ENCODE results near the gene CFAP68. TPM values are rescaled to one million over a fixed set of nuclear protein-coding genes. Genes with fewer than 3 reads are reported as not detected.

The CFAP68 gene
- total and polyA plus RNA-seq, 12 donors = 26.6 to 80.4 (median 43.3) TPM

GRCh38 chr11:111837366-111837891, 41.9 kb upstream of the CFAP68 start:
- peaks cover 0 to 12% of the 10 kb centered on the region in 2 donors for H3K4me1 ChIP-seq (replicated peaks in 1 of 2)
- WGBS, 4 donors = 92 to 96% (median 94%) methylated on average over 5 of the region's 5 CpGs
- peaks cover 0 to 22% of the 10 kb centered on the region in 2 donors for H3K36me3 ChIP-seq (replicated peaks in 1 of 2)
- TF ChIP-seq CTCF (IDR thresholded peaks at IDR 0.05) = no peak
- TF ChIP-seq POLR2A (IDR thresholded peaks at IDR 0.05) = no peak
- H3K27ac ChIP-seq = no peak overlapping the region
- intact Hi-C loops (cut with DNase I) = loop anchor here in 1 of 2 donors (10.0 kb wide), 1 partner anchor 63 kb away; no protein-coding TSS in a partner anchor
- DNase-seq = no peak
- H3K9me3 ChIP-seq (replicated peaks in 1 of 3) = no peaks in the 10 kb centered on the region
- no peak overlapping the region for H3K4me3 ChIP-seq
- H3K27me3 ChIP-seq = no peaks in the 10 kb centered on the region

- peaks cover 0 to 12% of the 10 kb centered on the region in 2 donors for H3K4me1 ChIP-seq (replicated peaks in 1 of 2)
- TF ChIP-seq CTCF (IDR thresholded peaks at IDR 0.05) (no peak), POLR2A (IDR thresholded peaks at IDR 0.05) (no peak)
- H3K4me3 ChIP-seq = no peak overlapping the region
- no peaks in the 10 kb centered on the region for H3K27me3 ChIP-seq
- peaks cover 0 to 22% of the 10 kb centered on the region in 2 donors for H3K36me3 ChIP-seq (replicated peaks in 1 of 2)
- intact Hi-C loops (cut with DNase I) = loop anchor here in 1 of 2 donors (10.0 kb wide), 1 partner anchor 63 kb away; no protein-coding TSS in a partner anchor
- WGBS, 4 donors = 69 to 94% (median 92%) methylated on average over 5 of the region's 5 CpGs
- H3K27ac ChIP-seq = no peak overlapping the region
- DNase-seq = no peak
- H3K9me3 ChIP-seq (replicated peaks in 1 of 3) = no peaks in the 10 kb centered on the region
Observed at GRCh38 chr11:111838054-111838453, 41.3 kb upstream of the CFAP68 start.

DNA sequence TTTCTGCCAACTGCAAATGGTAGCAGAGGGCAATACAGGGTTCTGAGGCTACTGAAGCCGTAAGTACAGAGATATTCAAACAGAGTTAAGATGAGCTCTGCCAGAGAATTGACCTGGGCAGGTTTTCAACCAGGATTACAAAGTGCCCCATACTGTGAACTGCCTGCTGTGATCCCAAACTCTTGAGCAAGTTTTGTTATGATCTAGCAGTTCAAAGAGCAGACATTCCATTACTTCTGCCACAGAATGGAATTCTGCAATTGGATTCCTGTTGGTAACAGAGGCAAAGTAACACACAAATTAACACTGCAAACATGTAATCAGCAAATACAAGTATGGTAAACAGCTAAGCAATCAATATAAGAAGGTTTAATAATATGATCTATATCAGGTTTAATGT, 39.2 kb upstream of the CFAP68 start:
- intact Hi-C loops (cut with DNase I) = loop anchor here (5.0 to 10.0 kb wide), 3 partner anchors 245 to 275 kb away; no protein-coding TSS in a partner anchor
- 89 to 96% (median 92%) methylated on average over 1 of the region's 1 CpG for WGBS, 4 donors
- no peak for DNase-seq
- Histone ChIP-seq H3K27ac (no peak overlapping the region), H3K27me3 (no peaks in the 10 kb centered on the region), H3K9me3 (replicated peaks in 1 of 3) (no peaks in the 10 kb centered on the region), H3K4me3 (no peak overlapping the region), H3K36me3 (replicated peaks in 1 of 2) (peaks cover 0 to 28% of the 10 kb centered on the region in 2 donors), H3K4me1 (replicated peaks in 1 of 2) (peaks cover 0 to 3% of the 10 kb centered on the region in 2 donors)
- TF ChIP-seq CTCF (IDR thresholded peaks at IDR 0.05) (no peak), POLR2A (IDR thresholded peaks at IDR 0.05) (no peak)

DNA sequence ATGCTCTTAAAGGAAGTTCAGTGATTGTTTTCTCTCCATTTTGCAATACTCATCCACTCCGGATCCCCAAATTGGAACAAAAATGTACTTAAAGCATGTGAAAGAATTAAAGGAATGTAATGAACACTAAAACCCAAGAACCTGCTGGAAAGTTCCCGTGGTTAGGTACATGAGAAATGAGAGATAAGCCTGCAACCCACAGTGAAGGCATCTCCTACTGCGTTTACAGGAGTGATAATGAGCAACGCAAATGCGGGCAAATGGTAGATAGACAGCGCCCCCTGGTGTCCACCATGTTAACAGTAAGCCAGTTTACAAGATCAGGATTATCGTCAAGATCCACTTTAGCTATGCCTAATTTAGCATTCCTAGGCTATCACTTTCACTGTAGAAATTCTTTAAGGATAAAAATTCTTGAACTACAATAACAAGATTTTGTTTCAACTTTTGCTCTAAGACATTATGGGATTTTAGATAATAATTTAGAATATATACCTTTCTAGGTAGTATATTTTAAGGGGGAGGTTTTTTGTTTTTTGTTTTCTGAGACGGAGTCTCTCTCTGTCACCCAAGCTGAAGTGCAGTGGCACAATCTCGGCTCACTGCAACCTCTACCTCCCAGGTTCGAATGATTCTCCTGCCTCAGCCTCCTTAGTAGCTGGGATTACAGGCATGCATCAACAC, 37.8 kb upstream of the CFAP68 start:
- TF ChIP-seq CTCF (IDR thresholded peaks at IDR 0.05) (peak; percentile 90 to 96 (median 94)), POLR2A (IDR thresholded peaks at IDR 0.05) (no peak)
- Histone ChIP-seq H3K4me3 (no peak overlapping the region), H3K9me3 (replicated peaks in 1 of 3) (no peaks in the 10 kb centered on the region), H3K27me3 (no peaks in the 10 kb centered on the region), H3K27ac (no peak overlapping the region), H3K36me3 (replicated peaks in 1 of 2) (peaks cover 0 to 28% of the 10 kb centered on the region in 2 donors), H3K4me1 (replicated peaks in 1 of 2) (peaks cover 0 to 5% of the 10 kb centered on the region in 2 donors)
- 20 to 26% (median 24%) methylated on average over 10 of the region's 10 CpGs for WGBS, 4 donors
- DNase-seq = peak; percentile 79 to 98 (median 92)
- intact Hi-C loops (cut with DNase I) = loop anchor here (5.0 to 10.0 kb wide), 3 partner anchors 247 to 277 kb away; no protein-coding TSS in a partner anchor
